Activated CD8-positive, alpha-beta T cell treated with anti-CD3 and anti-CD28 coated beads, Interleukin-2, amount 10 ng/mL, durations not matched to agents 7 days and 5 days (primary cell): Measurements from ENCODE around the gene GON4L. TPM values are rescaled to one million over a fixed set of nuclear protein-coding genes. Genes with fewer than 3 reads are reported as not detected.
"Not testable (repeated sequence)": the region's sequence is repeated elsewhere in the genome, so short reads cannot be mapped to it uniquely, and the experiment has no call there.

Experiments used
- ATAC-seq: fragments of 150-1000 bp; cut with Tn5 transposase; one replicate; pipeline ENCODE4 v1.10.0; 2021; ENCODE audit warnings: moderate library complexity
- CTCF ChIA-PET: fragments of 350-600 bp; sonication (Branson Sonifier 250); formaldehyde crosslinking; loops from one replicate; lab custom pipeline; 2021; ENCODE audit warnings: antibody characterized with exemption; lab: Charles Lee
- POLR2A ChIA-PET: fragments of 350-600 bp; sonication (Branson Sonifier 250); formaldehyde crosslinking; loops from one replicate; lab custom pipeline; 2021; ENCODE audit warnings: antibody characterized with exemption; lab: Charles Lee
- DNase-seq: peaks from one replicate; pipeline ENCODE4 v3.0.0-alpha.2; 2020
- H3K27ac Mint-ChIP-seq: one replicate; pipeline ENCODE4 v1.8.0; 2021; ENCODE audit warnings: mild to moderate bottlenecking, mixed read lengths
- H3K27me3 Mint-ChIP-seq: one replicate; pipeline ENCODE4 v1.8.0; 2021; ENCODE audit warnings: low read depth, mixed read lengths
- H3K36me3 Mint-ChIP-seq: one replicate; pipeline ENCODE4 v1.8.0; 2021; ENCODE audit warnings: low read depth, mixed read lengths
- H3K4me1 Mint-ChIP-seq: one replicate; pipeline ENCODE4 v1.8.0; 2021; ENCODE audit warnings: low read depth, mixed read lengths
- H3K4me3 Mint-ChIP-seq: one replicate; pipeline ENCODE4 v1.8.0; 2021; ENCODE audit warnings: mild to moderate bottlenecking, mixed read lengths
- H3K9me3 Mint-ChIP-seq: one replicate; pipeline ENCODE4 v1.8.0; 2022; ENCODE audit warnings: mixed read lengths; ENCODE audit not compliant: insufficient read depth
- total RNA-seq, 2 experiments: library from RNA; stranded (reverse); gene quantifications; one replicate each; pipeline ENCODE4 v1.2.3, GENCODE V29; 2021

Gene GON4L
- total RNA-seq, 2 experiments from 2014 or later, result 64.8 to 70.3 TPM

GRCh38 chr1:155741908-155742307, 115.1 kb downstream of the GON4L start:
- DNase-seq (no peak), ATAC-seq (no peak)
- no peaks in the 10 kb centered on the region for H3K9me3 Mint-ChIP-seq
- POLR2A ChIA-PET, result interaction anchor here (0.7 kb wide), 1 partner anchor 312 kb away, joined by 3 read pairs; no protein-coding TSS in a partner anchor
- H3K4me1 Mint-ChIP-seq, result peaks cover 3% of the 10 kb centered on the region
- H3K36me3 Mint-ChIP-seq, result peaks cover 16% of the 10 kb centered on the region
- H3K27ac Mint-ChIP-seq, result no peak overlapping the region
- H3K27me3 Mint-ChIP-seq, result no peaks in the 10 kb centered on the region
- CTCF ChIA-PET, result no interaction called here
- H3K4me3 Mint-ChIP-seq, result no peak overlapping the region

GRCh38 chr1:155740995-155741394, 116.0 kb downstream of the GON4L start:
- H3K27me3 Mint-ChIP-seq, result no peaks in the 10 kb centered on the region
- H3K4me1 Mint-ChIP-seq, result peaks cover 3% of the 10 kb centered on the region
- peaks cover 24% of the 10 kb centered on the region for H3K36me3 Mint-ChIP-seq
- H3K27ac Mint-ChIP-seq, result no peak overlapping the region
- CTCF ChIA-PET, result no interaction called here
- H3K4me3 Mint-ChIP-seq, result no peak overlapping the region
- DNase-seq (no peak), ATAC-seq (no peak)
- H3K9me3 Mint-ChIP-seq, result no peaks in the 10 kb centered on the region
- POLR2A ChIA-PET, result no interaction called here

- CTCF ChIA-PET, result interaction anchor here (0.8 to 1.7 kb wide), 10 partner anchors 8 to 71 kb away, joined by 3 to 6 read pairs (median 3); partner anchors contain the start of gene YY1AP1
- H3K36me3 Mint-ChIP-seq, result peaks cover 35% of the 10 kb centered on the region
- no peaks in the 10 kb centered on the region for H3K9me3 Mint-ChIP-seq
- H3K27me3 Mint-ChIP-seq, result no peaks in the 10 kb centered on the region
- no peak overlapping the region for H3K4me3 Mint-ChIP-seq
- H3K27ac Mint-ChIP-seq, result no peak overlapping the region
- no peaks in the 10 kb centered on the region for H3K4me1 Mint-ChIP-seq
- ATAC-seq (peak; percentile 51), DNase-seq (peak; percentile 55)
- POLR2A ChIA-PET, result interaction anchor here (0.6 kb wide), 1 partner anchor 10 kb away, joined by 3 read pairs; no protein-coding TSS in a partner anchor
Observed at GRCh38 chr1:155729031-155729898, 127.7 kb downstream of the GON4L start.

GRCh38 chr1:155725142-155725541, 131.9 kb downstream of the GON4L start:
- POLR2A ChIA-PET, result interaction anchor here (0.6 kb wide), 1 partner anchor 120 kb away, joined by 3 read pairs; no protein-coding TSS in a partner anchor
- Mint-ChIP-seq H3K36me3 (peaks cover 25% of the 10 kb centered on the region), H3K27me3 (no peaks in the 10 kb centered on the region), H3K27ac (peak overlapping the region; percentile 15), H3K4me3 (no peak overlapping the region), H3K4me1 (no peaks in the 10 kb centered on the region), H3K9me3 (no peaks in the 10 kb centered on the region)
- CTCF ChIA-PET, result interaction anchor here (1.5 kb wide), 1 partner anchor 10 kb away, joined by 4 read pairs; no protein-coding TSS in a partner anchor
- ATAC-seq (no peak), DNase-seq (no peak)

- Mint-ChIP-seq H3K36me3 (peaks cover 41% of the 10 kb centered on the region), H3K4me1 (peaks cover 16% of the 10 kb centered on the region), H3K4me3 (no peak overlapping the region), H3K27ac (no peak overlapping the region), H3K27me3 (no peaks in the 10 kb centered on the region), H3K9me3 (no peaks in the 10 kb centered on the region)
- DNase-seq (no peak), ATAC-seq (no peak)
- POLR2A ChIA-PET, result no interaction called here
- CTCF ChIA-PET, result interaction anchor here (1.2 kb wide), 1 partner anchor 9 kb away, joined by 3 read pairs; no protein-coding TSS in a partner anchor
Observed at GRCh38 chr1:155719703-155720102, 137.3 kb downstream of the GON4L start.

GRCh38 chr1:155718524-155719115, 138.4 kb downstream of the GON4L start:
- DNase-seq, H3K9me3 Mint-ChIP-seq, H3K4me3 Mint-ChIP-seq, H3K27me3 Mint-ChIP-seq, CTCF ChIA-PET, H3K27ac Mint-ChIP-seq, ATAC-seq: not testable (repeated sequence)
- Mint-ChIP-seq H3K4me1 (peaks cover 16% of the 10 kb centered on the region), H3K36me3 (peaks cover 45% of the 10 kb centered on the region)
- POLR2A ChIA-PET, result interaction anchor here (0.6 kb wide), 1 partner anchor 10 kb away, joined by 3 read pairs; no protein-coding TSS in a partner anchor

- H3K27ac Mint-ChIP-seq, result peak overlapping the region; percentile 67
- POLR2A ChIA-PET, result no interaction called here
- CTCF ChIA-PET, result no interaction called here
- peaks cover 16% of the 10 kb centered on the region for H3K4me1 Mint-ChIP-seq
- no peaks in the 10 kb centered on the region for H3K27me3 Mint-ChIP-seq
- DNase-seq, result no peak
- no peaks in the 10 kb centered on the region for H3K9me3 Mint-ChIP-seq
- ATAC-seq, result peak; percentile 37
- no peak overlapping the region for H3K4me3 Mint-ChIP-seq
- H3K36me3 Mint-ChIP-seq, result peaks cover 53% of the 10 kb centered on the region
Observed at GRCh38 chr1:155717041-155717440, 140.0 kb downstream of the GON4L start.

GRCh38 chr1:155715777-155716176, 141.2 kb downstream of the GON4L start:
- peaks cover 51% of the 10 kb centered on the region for H3K36me3 Mint-ChIP-seq
- no peaks in the 10 kb centered on the region for H3K9me3 Mint-ChIP-seq
- DNase-seq (no peak), ATAC-seq (no peak)
- ChIA-PET POLR2A (interaction anchor here (1.4 kb wide), 1 partner anchor 18 kb away, joined by 4 read pairs; no protein-coding TSS in a partner anchor), CTCF (interaction anchor here (1.2 to 1.4 kb wide), 2 partner anchors 10 to 465 kb away, joined by 4 read pairs; no protein-coding TSS in a partner anchor)
- no peak overlapping the region for H3K27ac Mint-ChIP-seq
- H3K4me3 Mint-ChIP-seq, result no peak overlapping the region
- no peaks in the 10 kb centered on the region for H3K27me3 Mint-ChIP-seq
- peaks cover 16% of the 10 kb centered on the region for H3K4me1 Mint-ChIP-seq

- not testable (repeated sequence) for H3K27me3 Mint-ChIP-seq, H3K9me3 Mint-ChIP-seq, DNase-seq, ATAC-seq, H3K27ac Mint-ChIP-seq, H3K4me3 Mint-ChIP-seq
- CTCF ChIA-PET, result interaction anchor here (1.2 to 1.4 kb wide), 2 partner anchors 11 to 465 kb away, joined by 4 read pairs; no protein-coding TSS in a partner anchor
- peaks cover 48% of the 10 kb centered on the region for H3K36me3 Mint-ChIP-seq
- POLR2A ChIA-PET, result interaction anchor here (1.4 kb wide), 1 partner anchor 19 kb away, joined by 4 read pairs; no protein-coding TSS in a partner anchor
- H3K4me1 Mint-ChIP-seq, result peaks cover 16% of the 10 kb centered on the region
Observed at GRCh38 chr1:155715056-155715455, 142.0 kb downstream of the GON4L start.

GRCh38 chr1:155713075-155713474, 143.9 kb downstream of the GON4L start:
- DNase-seq (no peak), ATAC-seq (no peak)
- Mint-ChIP-seq H3K9me3 (no peaks in the 10 kb centered on the region), H3K4me1 (peaks cover 16% of the 10 kb centered on the region), H3K27me3 (no peaks in the 10 kb centered on the region), H3K36me3 (peaks cover 50% of the 10 kb centered on the region), H3K27ac (no peak overlapping the region), H3K4me3 (no peak overlapping the region)
- ChIA-PET CTCF (interaction anchor here (0.6 kb wide), 3 partner anchors 16 to 134 kb away, joined by 3 to 4 read pairs (median 3); no protein-coding TSS in a partner anchor), POLR2A (no interaction called here)

GRCh38 chr1:155712636-155713035, 144.4 kb downstream of the GON4L start:
- H3K4me3 Mint-ChIP-seq, H3K27me3 Mint-ChIP-seq, ATAC-seq, H3K9me3 Mint-ChIP-seq, H3K27ac Mint-ChIP-seq, DNase-seq, POLR2A ChIA-PET: not testable (repeated sequence)
- H3K36me3 Mint-ChIP-seq, result peaks cover 47% of the 10 kb centered on the region
- CTCF ChIA-PET, result interaction anchor here (0.6 kb wide), 3 partner anchors 17 to 134 kb away, joined by 3 to 4 read pairs (median 3); no protein-coding TSS in a partner anchor
- peaks cover 18% of the 10 kb centered on the region for H3K4me1 Mint-ChIP-seq
